Measurements from ENCODE around the gene PRR23B.

The PRR23B gene

DNA sequence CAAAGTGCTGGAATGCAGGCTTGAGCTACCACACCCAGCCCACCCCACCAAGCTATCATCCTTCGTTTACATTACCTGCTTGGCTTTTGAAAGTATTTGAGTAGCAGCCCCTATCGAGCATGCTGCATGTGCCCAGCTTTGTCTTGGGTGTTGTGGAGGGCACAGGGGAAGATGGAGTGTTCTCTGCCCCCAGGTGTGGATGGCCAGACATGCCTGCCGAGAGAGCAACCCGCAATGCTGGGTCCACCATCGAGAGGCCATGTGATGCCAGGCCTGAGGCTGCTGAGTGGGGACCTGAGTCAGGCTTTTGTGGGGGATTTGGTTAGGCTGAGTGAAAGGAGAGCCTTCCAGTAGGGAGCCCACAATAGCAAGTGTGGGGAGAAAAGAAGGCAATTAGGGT, 47.8 kb downstream of the PRR23B start:
- no peak for DNase-seq

DNA sequence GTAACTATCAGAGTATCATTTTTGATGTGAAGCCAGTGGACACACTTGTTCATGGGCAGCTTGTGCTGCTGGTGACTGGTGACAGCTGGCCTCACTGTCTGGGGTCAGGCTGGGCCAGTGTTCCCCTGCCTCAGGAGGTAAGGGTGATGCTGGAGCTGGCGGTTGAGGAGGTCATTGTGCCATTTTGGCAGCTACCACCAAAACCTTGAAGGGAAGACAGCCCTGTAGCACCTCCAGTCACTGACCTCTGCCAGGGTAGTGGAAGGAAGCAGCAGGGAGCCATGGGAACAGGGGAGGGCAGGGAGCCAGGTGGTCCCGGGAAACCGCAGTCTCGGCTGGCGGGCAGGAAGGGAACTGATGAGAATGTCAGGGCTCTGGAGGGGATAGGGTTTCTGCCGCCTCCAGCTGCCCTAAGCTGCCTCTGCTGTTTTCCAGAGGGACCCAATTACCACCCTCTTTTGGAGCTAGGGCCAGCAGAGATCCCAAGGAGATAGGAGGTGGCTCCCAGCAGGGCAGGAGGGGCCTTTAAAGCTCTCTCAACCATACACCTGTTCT, 48.9 kb downstream of the PRR23B start:
- DNase-seq, result no peak

Measured in NCI-H2107 (cell line).